HL-60 (cell line): ENCODE data around the gene CAPRIN2.

ENCODE experiments used
- DNase-seq, 2 experiments: peaks; one replicate each; pipeline ENCODE4 v3.0.0-alpha.2; 2010 to 2020; ENCODE audit warnings: low read depth in 1 of 2, low spot score in 1 of 2
- H3K27ac ChIP-seq: fragments of 250-450 bp; sonication (Bioruptor Pico); replicated peaks from 2 replicates; pipeline ENCODE4 v1.5.1; 2020; ENCODE audit warnings: mild to moderate bottlenecking, moderate library complexity
- H3K27me3 ChIP-seq: fragments of 250-450 bp; sonication (Bioruptor Pico); 2 replicates; pipeline ENCODE4 v1.5.1; 2021; ENCODE audit warnings: mild to moderate bottlenecking, moderate library complexity; ENCODE audit not compliant: insufficient read depth, poor library complexity, severe bottlenecking
- H3K4me3 ChIP-seq: replicated peaks from 2 replicates; pipeline ENCODE4 v1.5.1; 2011; ENCODE audit warnings: mild to moderate bottlenecking, control low read depth, low read length; ENCODE audit not compliant: insufficient read depth
- GABPA ChIP-seq: IDR thresholded peaks from 2 replicates; pipeline ENCODE4 v1.6.1; 2012; ENCODE audit warnings: low read depth
- POLR2AphosphoS5 ChIP-seq: IDR thresholded peaks from 2 replicates; pipeline ENCODE4 v1.6.1; 2012; ENCODE audit warnings: low read depth
- SPI1 ChIP-seq: IDR thresholded peaks from 2 replicates; pipeline ENCODE4 v1.6.1; 2012; ENCODE audit warnings: low read depth, mild to moderate bottlenecking, borderline replicate concordance
- TF ChIP-seq, protein P1 (sequence below): IDR thresholded peaks from one replicate; pipeline ENCODE4 v1.5.1; 2011; ENCODE audit warnings: low read length, control low read depth, inconsistent platforms; ENCODE audit not compliant: insufficient read depth
- TF ChIP-seq, protein P2 (sequence below): IDR thresholded peaks from 2 replicates; pipeline ENCODE4 v1.6.1; 2012; ENCODE audit warnings: low read depth; ENCODE audit not compliant: insufficient replicate concordance

Gene CAPRIN2

DNA sequence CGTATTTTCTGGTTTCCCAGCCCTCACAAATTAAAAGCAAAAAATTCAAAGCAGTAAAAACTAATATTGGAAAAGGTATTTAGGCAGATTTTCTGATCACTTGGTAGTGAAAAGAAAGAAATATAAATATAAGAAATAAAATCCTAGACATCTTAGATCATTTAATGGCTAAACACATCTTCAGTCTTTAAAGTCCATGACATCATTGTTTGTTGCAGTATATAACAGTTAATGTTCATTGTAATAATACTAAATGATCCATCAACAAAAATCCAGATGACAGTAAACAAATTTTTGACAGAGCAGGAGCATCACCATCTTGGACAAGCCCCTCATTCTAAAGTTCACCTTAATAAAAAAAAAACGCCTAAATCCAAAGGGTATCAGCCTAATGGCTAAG lies 29.2 kb upstream of the CAPRIN2 start:
- Histone ChIP-seq H3K27ac (no peak overlapping the region), H3K4me3 (no peak overlapping the region), H3K27me3 (no peaks in the 10 kb centered on the region)
- TF ChIP-seq POLR2AphosphoS5: no peak
- TF ChIP-seq, protein P1, sequence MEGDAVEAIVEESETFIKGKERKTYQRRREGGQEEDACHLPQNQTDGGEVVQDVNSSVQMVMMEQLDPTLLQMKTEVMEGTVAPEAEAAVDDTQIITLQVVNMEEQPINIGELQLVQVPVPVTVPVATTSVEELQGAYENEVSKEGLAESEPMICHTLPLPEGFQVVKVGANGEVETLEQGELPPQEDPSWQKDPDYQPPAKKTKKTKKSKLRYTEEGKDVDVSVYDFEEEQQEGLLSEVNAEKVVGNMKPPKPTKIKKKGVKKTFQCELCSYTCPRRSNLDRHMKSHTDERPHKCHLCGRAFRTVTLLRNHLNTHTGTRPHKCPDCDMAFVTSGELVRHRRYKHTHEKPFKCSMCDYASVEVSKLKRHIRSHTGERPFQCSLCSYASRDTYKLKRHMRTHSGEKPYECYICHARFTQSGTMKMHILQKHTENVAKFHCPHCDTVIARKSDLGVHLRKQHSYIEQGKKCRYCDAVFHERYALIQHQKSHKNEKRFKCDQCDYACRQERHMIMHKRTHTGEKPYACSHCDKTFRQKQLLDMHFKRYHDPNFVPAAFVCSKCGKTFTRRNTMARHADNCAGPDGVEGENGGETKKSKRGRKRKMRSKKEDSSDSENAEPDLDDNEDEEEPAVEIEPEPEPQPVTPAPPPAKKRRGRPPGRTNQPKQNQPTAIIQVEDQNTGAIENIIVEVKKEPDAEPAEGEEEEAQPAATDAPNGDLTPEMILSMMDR: no peak
- no peak for TF ChIP-seq SPI1
- no peak for TF ChIP-seq GABPA
- TF ChIP-seq, protein P2, sequence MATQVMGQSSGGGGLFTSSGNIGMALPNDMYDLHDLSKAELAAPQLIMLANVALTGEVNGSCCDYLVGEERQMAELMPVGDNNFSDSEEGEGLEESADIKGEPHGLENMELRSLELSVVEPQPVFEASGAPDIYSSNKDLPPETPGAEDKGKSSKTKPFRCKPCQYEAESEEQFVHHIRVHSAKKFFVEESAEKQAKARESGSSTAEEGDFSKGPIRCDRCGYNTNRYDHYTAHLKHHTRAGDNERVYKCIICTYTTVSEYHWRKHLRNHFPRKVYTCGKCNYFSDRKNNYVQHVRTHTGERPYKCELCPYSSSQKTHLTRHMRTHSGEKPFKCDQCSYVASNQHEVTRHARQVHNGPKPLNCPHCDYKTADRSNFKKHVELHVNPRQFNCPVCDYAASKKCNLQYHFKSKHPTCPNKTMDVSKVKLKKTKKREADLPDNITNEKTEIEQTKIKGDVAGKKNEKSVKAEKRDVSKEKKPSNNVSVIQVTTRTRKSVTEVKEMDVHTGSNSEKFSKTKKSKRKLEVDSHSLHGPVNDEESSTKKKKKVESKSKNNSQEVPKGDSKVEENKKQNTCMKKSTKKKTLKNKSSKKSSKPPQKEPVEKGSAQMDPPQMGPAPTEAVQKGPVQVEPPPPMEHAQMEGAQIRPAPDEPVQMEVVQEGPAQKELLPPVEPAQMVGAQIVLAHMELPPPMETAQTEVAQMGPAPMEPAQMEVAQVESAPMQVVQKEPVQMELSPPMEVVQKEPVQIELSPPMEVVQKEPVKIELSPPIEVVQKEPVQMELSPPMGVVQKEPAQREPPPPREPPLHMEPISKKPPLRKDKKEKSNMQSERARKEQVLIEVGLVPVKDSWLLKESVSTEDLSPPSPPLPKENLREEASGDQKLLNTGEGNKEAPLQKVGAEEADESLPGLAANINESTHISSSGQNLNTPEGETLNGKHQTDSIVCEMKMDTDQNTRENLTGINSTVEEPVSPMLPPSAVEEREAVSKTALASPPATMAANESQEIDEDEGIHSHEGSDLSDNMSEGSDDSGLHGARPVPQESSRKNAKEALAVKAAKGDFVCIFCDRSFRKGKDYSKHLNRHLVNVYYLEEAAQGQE: no peak
- DNase-seq: no peak

DNA sequence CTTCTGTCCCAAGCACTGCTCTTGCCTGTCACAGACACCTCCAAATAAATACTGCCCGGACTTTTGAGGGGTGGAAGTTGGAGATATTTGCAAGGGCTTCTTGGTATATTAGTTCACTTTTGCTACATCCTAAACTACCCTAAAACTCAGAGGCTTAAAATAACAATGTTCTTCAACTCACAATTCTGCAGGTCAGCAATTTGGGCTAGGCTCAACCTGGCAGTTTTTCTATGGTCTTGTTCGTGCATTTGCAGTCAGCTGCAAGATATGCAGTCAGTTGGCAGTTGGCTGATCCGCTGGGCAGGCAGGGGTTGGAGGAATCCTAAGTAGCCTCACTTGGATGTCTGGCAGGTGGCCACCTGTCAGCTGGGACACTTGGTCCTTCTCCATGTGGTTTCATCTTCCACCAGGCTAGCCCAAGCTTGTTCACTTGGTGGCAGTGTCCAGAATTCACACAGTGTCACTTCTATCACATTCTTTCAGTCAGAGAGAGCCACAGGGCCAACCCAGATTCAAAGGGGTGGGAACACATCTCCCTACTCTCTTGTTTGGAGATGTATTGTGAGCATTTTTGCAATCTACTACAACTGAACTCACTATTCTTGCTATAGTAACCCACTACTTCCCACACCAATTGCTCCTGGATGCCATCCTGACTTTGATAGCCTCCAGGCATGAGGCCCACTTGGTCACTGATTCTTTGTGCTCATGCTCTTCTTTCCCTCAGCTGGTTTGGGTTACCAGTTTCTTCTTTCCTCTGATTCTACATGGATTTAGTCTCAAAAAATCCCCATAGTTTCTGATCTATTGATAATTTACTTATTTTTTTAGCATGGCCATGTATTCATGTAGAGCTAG lies 27.8 kb upstream of the CAPRIN2 start:
- TF ChIP-seq SPI1 (no peak), GABPA (no peak), POLR2AphosphoS5 (no peak)
- TF ChIP-seq, protein P2: no peak
- TF ChIP-seq, protein P1: no peak
- no peak for DNase-seq
- Histone ChIP-seq H3K4me3 (no peak overlapping the region), H3K27ac (no peak overlapping the region), H3K27me3 (no peaks in the 10 kb centered on the region)

DNA sequence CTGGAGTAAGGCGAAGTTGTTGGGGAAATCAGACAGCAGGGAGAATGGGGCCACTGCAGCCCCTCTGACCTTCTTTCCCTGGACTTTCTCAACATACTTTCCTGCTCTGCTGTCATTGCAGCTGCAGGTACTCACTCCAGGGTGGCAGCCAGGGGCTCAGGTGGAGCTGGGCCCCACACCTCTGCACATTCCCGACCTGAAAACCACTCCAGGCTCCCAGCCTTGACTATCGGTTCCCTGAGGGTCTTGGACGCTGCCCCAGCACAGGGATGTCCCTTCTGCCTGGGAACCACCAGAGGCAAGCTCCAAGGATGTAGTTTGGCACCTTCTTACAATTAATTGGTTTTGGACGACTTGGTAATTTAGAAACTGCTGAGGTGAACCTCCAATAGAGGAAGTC lies 24.8 kb upstream of the CAPRIN2 start:
- TF ChIP-seq, protein P2: no peak
- TF ChIP-seq GABPA (no peak), SPI1 (no peak), POLR2AphosphoS5 (no peak)
- TF ChIP-seq, protein P1: no peak
- Histone ChIP-seq H3K4me3 (no peak overlapping the region), H3K27ac (no peak overlapping the region), H3K27me3 (no peaks in the 10 kb centered on the region)
- DNase-seq: no peak
